ENCODE measurements around the gene CHP2.

The CHP2 gene

GRCh38 chr16:23755484-23755809 lies 621 bp downstream of the CHP2 start:
- Histone ChIP-seq H3K4me3 (ENCODE audit: low read depth in 1 of 2, low read length in 2 of 2) (no peak overlapping the region), H3K4me2 (ENCODE audit: insufficient read depth, low read length) (no peak overlapping the region), H3K36me3 (ENCODE audit: insufficient read depth, low read length) (no peaks in the 10 kb centered on the region), H3K9me3 (ENCODE audit: insufficient read depth, low read length, severe bottlenecking) (no peaks in the 10 kb centered on the region), H3K79me2 (ENCODE audit: insufficient read depth, low read length) (no peaks in the 10 kb centered on the region), H3K27me3 (ENCODE audit: insufficient read depth, low read length, poor library complexity) (no peaks in the 10 kb centered on the region), H3K27ac (ENCODE audit: low read length) (no peak overlapping the region), H3K9ac (ENCODE audit: low read depth, low read length) (no peak overlapping the region), H2AFZ (ENCODE audit: low read depth, low read length) (no peak overlapping the region), H4K20me1 (ENCODE audit: insufficient read depth, low read length) (no peaks in the 10 kb centered on the region), H3K4me1 (ENCODE audit: insufficient read depth, low read length) (no peaks in the 10 kb centered on the region)
- no peak for DNase-seq
- TF ChIP-seq CTCF (IDR thresholded peaks at IDR 0.05; ENCODE audit: borderline replicate concordance, extremely low read depth, low read length, poor library complexity, severe bottlenecking) (no peak), EZH2 (IDR thresholded peaks at IDR 0.05; ENCODE audit: borderline replicate concordance, low read depth, low read length, severe bottlenecking) (no peak)
- ATAC-seq (ENCODE audit: insufficient read depth, low read depth), result no peak

- ATAC-seq (ENCODE audit: insufficient read depth, low read depth) (no peak), DNase-seq (no peak)
- Histone ChIP-seq H3K27me3 (ENCODE audit: insufficient read depth, low read length, poor library complexity) (no peaks in the 10 kb centered on the region), H3K9ac (ENCODE audit: low read depth, low read length) (no peak overlapping the region), H3K79me2 (ENCODE audit: insufficient read depth, low read length) (no peaks in the 10 kb centered on the region), H3K36me3 (ENCODE audit: insufficient read depth, low read length) (no peaks in the 10 kb centered on the region), H3K4me3 (ENCODE audit: low read depth in 1 of 2, low read length in 2 of 2) (no peak overlapping the region), H4K20me1 (ENCODE audit: insufficient read depth, low read length) (no peaks in the 10 kb centered on the region), H3K4me1 (ENCODE audit: insufficient read depth, low read length) (no peaks in the 10 kb centered on the region), H3K27ac (ENCODE audit: low read length) (no peak overlapping the region), H3K4me2 (ENCODE audit: insufficient read depth, low read length) (no peak overlapping the region), H2AFZ (ENCODE audit: low read depth, low read length) (no peak overlapping the region), H3K9me3 (ENCODE audit: insufficient read depth, low read length, severe bottlenecking) (no peaks in the 10 kb centered on the region)
- no peak for TF ChIP-seq CTCF (IDR thresholded peaks at IDR 0.05; ENCODE audit: borderline replicate concordance, extremely low read depth, low read length, poor library complexity, severe bottlenecking)
- no peak for TF ChIP-seq EZH2 (IDR thresholded peaks at IDR 0.05; ENCODE audit: borderline replicate concordance, low read depth, low read length, severe bottlenecking)
Observed at GRCh38 chr16:23757116-23757515, 2.3 kb downstream of the CHP2 start.

GRCh38 chr16:23757937-23758619 lies 3.3 kb downstream of the CHP2 start:
- Histone ChIP-seq H3K4me2 (ENCODE audit: insufficient read depth, low read length) (no peak overlapping the region), H3K9ac (ENCODE audit: low read depth, low read length) (no peak overlapping the region), H3K36me3 (ENCODE audit: insufficient read depth, low read length) (no peaks in the 10 kb centered on the region), H2AFZ (ENCODE audit: low read depth, low read length) (no peak overlapping the region), H3K4me3 (ENCODE audit: low read depth in 1 of 2, low read length in 2 of 2) (no peak overlapping the region), H3K27me3 (ENCODE audit: insufficient read depth, low read length, poor library complexity) (no peaks in the 10 kb centered on the region), H3K9me3 (ENCODE audit: insufficient read depth, low read length, severe bottlenecking) (no peaks in the 10 kb centered on the region), H4K20me1 (ENCODE audit: insufficient read depth, low read length) (no peaks in the 10 kb centered on the region), H3K27ac (ENCODE audit: low read length) (no peak overlapping the region), H3K79me2 (ENCODE audit: insufficient read depth, low read length) (no peaks in the 10 kb centered on the region), H3K4me1 (ENCODE audit: insufficient read depth, low read length) (no peaks in the 10 kb centered on the region)
- ATAC-seq (ENCODE audit: insufficient read depth, low read depth), result no peak
- no peak for DNase-seq
- TF ChIP-seq CTCF (IDR thresholded peaks at IDR 0.05; ENCODE audit: borderline replicate concordance, extremely low read depth, low read length, poor library complexity, severe bottlenecking), result no peak
- TF ChIP-seq EZH2 (IDR thresholded peaks at IDR 0.05; ENCODE audit: borderline replicate concordance, low read depth, low read length, severe bottlenecking), result no peak

Data from DND-41 (cell line).